ENCODE measurements around the gene ZCCHC17.

DNA sequence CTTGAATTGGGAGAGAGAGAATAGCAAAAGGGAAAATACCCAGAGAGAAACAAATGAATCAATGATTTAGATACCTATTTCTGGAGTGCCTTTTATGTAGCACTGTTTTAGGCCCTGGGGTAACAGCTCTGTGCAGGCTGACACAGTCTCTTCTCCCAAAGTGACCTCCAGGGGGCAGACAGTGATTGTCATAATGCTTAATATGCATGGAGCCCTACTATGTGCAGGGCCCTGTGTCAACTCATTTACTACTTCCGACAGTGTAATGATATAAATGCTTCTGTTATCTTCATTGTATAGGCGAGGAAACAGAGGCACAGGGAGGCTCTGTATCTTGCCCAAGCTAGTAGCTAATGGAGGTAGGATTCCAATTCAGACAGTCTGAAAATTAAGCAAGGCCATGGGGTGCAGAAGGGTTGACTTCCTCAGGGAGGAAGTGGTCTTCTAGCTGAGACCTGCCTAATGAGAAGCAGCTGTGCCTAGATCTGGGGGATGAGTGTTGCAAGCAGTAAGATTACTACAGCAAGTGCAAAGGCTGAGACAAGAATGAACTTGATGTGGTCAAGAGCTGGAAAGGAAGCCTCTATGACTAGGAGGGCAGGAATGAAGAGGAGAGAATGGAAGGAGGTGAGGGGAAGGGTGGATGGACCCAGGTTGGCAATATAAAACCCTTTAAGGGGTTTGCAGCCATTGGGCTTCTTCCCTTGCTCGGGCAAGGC is 100.0 kb downstream of the ZCCHC17 start:
- TF ChIP-seq, protein P1, sequence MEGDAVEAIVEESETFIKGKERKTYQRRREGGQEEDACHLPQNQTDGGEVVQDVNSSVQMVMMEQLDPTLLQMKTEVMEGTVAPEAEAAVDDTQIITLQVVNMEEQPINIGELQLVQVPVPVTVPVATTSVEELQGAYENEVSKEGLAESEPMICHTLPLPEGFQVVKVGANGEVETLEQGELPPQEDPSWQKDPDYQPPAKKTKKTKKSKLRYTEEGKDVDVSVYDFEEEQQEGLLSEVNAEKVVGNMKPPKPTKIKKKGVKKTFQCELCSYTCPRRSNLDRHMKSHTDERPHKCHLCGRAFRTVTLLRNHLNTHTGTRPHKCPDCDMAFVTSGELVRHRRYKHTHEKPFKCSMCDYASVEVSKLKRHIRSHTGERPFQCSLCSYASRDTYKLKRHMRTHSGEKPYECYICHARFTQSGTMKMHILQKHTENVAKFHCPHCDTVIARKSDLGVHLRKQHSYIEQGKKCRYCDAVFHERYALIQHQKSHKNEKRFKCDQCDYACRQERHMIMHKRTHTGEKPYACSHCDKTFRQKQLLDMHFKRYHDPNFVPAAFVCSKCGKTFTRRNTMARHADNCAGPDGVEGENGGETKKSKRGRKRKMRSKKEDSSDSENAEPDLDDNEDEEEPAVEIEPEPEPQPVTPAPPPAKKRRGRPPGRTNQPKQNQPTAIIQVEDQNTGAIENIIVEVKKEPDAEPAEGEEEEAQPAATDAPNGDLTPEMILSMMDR (IDR thresholded peaks at IDR 0.05), result no peak
- no peak for TF ChIP-seq POLR2A (IDR thresholded peaks at IDR 0.05)
